Measurements from ENCODE around the gene BMPR1A. TPM values are rescaled to one million over a fixed set of nuclear protein-coding genes. Genes with fewer than 3 reads are reported as not detected.
A peak's percentile ranks its signal among the peaks of the same experiment; 100 is the strongest.

The BMPR1A gene
- total and polyA plus RNA-seq, 2 of the 13 experiments (the other 11 are each of a cell fraction or from before 2014, with no cell fraction given): 17.8 to 44.2 TPM

DNA sequence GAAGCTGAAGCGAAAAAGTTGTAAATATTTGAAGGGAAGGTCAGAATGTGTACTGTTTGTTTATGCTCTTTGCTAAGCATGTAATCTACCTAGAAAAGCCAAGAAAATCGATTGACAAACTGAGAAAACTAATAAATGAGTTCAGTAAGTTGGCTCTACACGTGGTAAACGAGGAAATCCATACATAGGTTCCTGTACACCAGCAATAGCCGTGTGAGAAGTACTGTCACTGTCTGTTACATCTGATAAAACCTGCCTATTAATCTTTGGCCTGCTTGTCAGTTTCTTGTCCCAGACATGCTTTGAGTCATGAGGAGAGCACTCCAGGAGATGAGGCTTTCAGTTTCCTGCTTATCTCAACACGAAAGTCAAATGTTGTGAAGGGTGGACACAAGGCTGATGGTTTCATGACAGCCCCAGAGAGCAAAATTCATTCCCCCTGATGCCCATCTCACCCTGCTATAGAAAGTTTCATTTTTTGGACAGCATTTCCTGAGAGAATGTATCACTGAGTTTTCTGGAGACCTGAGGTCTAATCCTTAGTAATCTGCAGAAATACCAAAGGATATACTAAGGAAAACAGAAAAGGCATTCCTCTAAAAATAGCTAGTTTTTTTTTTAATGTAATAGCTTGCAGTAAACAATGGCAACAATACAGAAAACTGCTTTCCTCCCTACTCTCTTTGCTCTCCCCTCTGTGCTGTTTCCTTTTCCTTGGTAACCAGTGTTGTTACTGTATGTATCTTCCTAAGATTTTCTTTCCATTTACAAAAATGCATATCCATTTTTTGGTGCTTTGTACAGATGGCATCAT is 18.8 kb downstream of the BMPR1A start (continued):
- 0 out of 2 replicates have a peak, but pooled peaks have one; percentile 64 for TF ChIP-seq ZSCAN29 (CRISPR knock-in tag; conservative IDR thresholded peaks at IDR 0.05)
- TF ChIP-seq ZNF660 (CRISPR knock-in tag; IDR thresholded peaks at IDR 0.05; ENCODE audit: borderline replicate concordance, low read depth): no peak
- TF ChIP-seq GABPA (IDR thresholded peaks at IDR 0.05; ENCODE audit: low read depth, low read length): no peak
- TF ChIP-seq GABPA (CRISPR knock-in tag; IDR thresholded peaks at IDR 0.05; ENCODE audit: low read depth): peak; percentile 53; the same call in 1 of the 2 replicates
- TF ChIP-seq NFIB (CRISPR knock-in tag; IDR thresholded peaks at IDR 0.05; ENCODE audit: borderline replicate concordance): no peak
- TF ChIP-seq DNMT1 (CRISPR knock-in tag; IDR thresholded peaks at IDR 0.05): no peak
- 0 out of 2 replicates have a peak, but pooled peaks have one; percentile 59 for TF ChIP-seq STAT5B (CRISPR knock-in tag; IDR thresholded peaks at IDR 0.05)
- TF ChIP-seq ZSCAN20 (CRISPR knock-in tag; IDR thresholded peaks at IDR 0.05; ENCODE audit: borderline replicate concordance): no peak
- TF ChIP-seq, protein P1, sequence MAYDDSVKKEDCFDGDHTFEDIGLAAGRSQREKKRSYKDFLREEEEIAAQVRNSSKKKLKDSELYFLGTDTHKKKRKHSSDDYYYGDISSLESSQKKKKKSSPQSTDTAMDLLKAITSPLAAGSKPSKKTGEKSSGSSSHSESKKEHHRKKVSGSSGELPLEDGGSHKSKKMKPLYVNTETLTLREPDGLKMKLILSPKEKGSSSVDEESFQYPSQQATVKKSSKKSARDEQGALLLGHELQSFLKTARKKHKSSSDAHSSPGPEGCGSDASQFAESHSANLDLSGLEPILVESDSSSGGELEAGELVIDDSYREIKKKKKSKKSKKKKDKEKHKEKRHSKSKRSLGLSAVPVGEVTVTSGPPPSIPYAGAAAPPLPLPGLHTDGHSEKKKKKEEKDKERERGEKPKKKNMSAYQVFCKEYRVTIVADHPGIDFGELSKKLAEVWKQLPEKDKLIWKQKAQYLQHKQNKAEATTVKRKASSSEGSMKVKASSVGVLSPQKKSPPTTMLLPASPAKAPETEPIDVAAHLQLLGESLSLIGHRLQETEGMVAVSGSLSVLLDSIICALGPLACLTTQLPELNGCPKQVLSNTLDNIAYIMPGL (CRISPR knock-in tag; IDR thresholded peaks at IDR 0.05; ENCODE audit: borderline replicate concordance in 1 of 2, low read depth in 1 of 2): no peak
- TF ChIP-seq, protein P2, sequence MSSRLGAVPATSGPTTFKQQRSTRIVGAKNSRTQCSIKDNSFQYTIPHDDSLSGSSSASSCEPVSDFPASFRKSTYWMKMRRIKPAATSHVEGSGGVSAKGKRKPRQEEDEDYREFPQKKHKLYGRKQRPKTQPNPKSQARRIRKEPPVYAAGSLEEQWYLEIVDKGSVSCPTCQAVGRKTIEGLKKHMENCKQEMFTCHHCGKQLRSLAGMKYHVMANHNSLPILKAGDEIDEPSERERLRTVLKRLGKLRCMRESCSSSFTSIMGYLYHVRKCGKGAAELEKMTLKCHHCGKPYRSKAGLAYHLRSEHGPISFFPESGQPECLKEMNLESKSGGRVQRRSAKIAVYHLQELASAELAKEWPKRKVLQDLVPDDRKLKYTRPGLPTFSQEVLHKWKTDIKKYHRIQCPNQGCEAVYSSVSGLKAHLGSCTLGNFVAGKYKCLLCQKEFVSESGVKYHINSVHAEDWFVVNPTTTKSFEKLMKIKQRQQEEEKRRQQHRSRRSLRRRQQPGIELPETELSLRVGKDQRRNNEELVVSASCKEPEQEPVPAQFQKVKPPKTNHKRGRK (CRISPR knock-in tag; IDR thresholded peaks at IDR 0.05): no peak
- no peak for TF ChIP-seq ZNF678 (CRISPR knock-in tag; IDR thresholded peaks at IDR 0.05)
- TF ChIP-seq ZNF121 (CRISPR knock-in tag; IDR thresholded peaks at IDR 0.05): no peak
- TF ChIP-seq, protein P3, sequence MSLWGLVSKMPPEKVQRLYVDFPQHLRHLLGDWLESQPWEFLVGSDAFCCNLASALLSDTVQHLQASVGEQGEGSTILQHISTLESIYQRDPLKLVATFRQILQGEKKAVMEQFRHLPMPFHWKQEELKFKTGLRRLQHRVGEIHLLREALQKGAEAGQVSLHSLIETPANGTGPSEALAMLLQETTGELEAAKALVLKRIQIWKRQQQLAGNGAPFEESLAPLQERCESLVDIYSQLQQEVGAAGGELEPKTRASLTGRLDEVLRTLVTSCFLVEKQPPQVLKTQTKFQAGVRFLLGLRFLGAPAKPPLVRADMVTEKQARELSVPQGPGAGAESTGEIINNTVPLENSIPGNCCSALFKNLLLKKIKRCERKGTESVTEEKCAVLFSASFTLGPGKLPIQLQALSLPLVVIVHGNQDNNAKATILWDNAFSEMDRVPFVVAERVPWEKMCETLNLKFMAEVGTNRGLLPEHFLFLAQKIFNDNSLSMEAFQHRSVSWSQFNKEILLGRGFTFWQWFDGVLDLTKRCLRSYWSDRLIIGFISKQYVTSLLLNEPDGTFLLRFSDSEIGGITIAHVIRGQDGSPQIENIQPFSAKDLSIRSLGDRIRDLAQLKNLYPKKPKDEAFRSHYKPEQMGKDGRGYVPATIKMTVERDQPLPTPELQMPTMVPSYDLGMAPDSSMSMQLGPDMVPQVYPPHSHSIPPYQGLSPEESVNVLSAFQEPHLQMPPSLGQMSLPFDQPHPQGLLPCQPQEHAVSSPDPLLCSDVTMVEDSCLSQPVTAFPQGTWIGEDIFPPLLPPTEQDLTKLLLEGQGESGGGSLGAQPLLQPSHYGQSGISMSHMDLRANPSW (CRISPR knock-in tag; IDR thresholded peaks at IDR 0.05; ENCODE audit: borderline replicate concordance): peak; percentile 74; the same call in 1 of the 2 replicates
- TF ChIP-seq, protein P4, sequence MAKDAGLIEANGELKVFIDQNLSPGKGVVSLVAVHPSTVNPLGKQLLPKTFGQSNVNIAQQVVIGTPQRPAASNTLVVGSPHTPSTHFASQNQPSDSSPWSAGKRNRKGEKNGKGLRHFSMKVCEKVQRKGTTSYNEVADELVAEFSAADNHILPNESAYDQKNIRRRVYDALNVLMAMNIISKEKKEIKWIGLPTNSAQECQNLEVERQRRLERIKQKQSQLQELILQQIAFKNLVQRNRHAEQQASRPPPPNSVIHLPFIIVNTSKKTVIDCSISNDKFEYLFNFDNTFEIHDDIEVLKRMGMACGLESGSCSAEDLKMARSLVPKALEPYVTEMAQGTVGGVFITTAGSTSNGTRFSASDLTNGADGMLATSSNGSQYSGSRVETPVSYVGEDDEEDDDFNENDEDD (CRISPR knock-in tag; IDR thresholded peaks at IDR 0.05; ENCODE audit: borderline replicate concordance): no peak; the same call in 1 of the 2 replicates
- TF ChIP-seq, protein P5, sequence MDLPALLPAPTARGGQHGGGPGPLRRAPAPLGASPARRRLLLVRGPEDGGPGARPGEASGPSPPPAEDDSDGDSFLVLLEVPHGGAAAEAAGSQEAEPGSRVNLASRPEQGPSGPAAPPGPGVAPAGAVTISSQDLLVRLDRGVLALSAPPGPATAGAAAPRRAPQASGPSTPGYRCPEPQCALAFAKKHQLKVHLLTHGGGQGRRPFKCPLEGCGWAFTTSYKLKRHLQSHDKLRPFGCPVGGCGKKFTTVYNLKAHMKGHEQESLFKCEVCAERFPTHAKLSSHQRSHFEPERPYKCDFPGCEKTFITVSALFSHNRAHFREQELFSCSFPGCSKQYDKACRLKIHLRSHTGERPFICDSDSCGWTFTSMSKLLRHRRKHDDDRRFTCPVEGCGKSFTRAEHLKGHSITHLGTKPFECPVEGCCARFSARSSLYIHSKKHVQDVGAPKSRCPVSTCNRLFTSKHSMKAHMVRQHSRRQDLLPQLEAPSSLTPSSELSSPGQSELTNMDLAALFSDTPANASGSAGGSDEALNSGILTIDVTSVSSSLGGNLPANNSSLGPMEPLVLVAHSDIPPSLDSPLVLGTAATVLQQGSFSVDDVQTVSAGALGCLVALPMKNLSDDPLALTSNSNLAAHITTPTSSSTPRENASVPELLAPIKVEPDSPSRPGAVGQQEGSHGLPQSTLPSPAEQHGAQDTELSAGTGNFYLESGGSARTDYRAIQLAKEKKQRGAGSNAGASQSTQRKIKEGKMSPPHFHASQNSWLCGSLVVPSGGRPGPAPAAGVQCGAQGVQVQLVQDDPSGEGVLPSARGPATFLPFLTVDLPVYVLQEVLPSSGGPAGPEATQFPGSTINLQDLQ (CRISPR knock-in tag; IDR thresholded peaks at IDR 0.05): no peak
- no peak for TF ChIP-seq NFE2L2 (IDR thresholded peaks at IDR 0.05; ENCODE audit: low read length)
- 0 out of 2 replicates have a peak, but pooled peaks have one; percentile 49 for TF ChIP-seq KMT2A (CRISPR knock-in tag; IDR thresholded peaks at IDR 0.05)
- TF ChIP-seq ARNT2 (CRISPR knock-in tag; IDR thresholded peaks at IDR 0.05; ENCODE audit: low read depth): peak; percentile 31; the same call in 1 of the 2 replicates

Measured in HepG2 (cell line).